ENCODE data around the gene CCDC127.
A peak's percentile ranks its signal among the peaks of the same experiment; 100 is the strongest.
"Not testable (repeated sequence)": the region's sequence is repeated elsewhere in the genome, so short reads cannot be mapped to it uniquely, and the experiment has no call there.

CCDC127 gene, protein sequence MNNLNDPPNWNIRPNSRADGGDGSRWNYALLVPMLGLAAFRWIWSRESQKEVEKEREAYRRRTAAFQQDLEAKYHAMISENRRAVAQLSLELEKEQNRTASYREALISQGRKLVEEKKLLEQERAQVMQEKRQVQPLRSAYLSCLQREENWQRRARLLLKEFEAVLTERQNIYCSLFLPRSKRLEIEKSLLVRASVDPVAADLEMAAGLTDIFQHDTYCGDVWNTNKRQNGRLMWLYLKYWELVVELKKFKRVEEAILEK

GRCh38 chr5:217494-218456 lies at the start of gene CCDC127, which contains the start of gene SDHA:
Gene CCDC127 (minus strand): TSS chr5:218153. CDS start chr5:216849, 1,304 bp downstream.
Gene SDHA (plus strand): TSS chr5:218320. CDS start chr5:218356, 36 bp downstream.
- DNase-seq, result peak; percentile 99

DNA sequence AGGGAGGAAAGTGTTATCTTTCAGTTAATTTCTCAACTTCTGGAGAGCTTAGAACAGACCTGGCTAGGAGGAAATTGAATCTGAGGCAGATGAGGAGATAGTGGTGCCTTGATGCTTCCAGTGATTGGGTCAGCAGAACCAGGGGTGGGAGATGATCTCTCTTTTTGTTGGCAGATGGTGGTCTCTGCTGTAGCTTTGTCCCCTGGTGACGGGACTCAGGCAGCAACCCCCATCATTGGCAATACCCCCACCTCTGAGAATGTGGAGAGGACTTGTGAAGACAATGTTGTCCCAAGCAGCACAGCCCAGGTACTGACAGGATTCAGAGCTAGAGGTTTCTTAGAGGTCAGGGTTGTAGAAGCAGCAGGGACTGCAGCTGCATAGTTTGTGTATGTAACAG lies 49.8 kb upstream of the CCDC127 start:
- no peak for DNase-seq

DNA sequence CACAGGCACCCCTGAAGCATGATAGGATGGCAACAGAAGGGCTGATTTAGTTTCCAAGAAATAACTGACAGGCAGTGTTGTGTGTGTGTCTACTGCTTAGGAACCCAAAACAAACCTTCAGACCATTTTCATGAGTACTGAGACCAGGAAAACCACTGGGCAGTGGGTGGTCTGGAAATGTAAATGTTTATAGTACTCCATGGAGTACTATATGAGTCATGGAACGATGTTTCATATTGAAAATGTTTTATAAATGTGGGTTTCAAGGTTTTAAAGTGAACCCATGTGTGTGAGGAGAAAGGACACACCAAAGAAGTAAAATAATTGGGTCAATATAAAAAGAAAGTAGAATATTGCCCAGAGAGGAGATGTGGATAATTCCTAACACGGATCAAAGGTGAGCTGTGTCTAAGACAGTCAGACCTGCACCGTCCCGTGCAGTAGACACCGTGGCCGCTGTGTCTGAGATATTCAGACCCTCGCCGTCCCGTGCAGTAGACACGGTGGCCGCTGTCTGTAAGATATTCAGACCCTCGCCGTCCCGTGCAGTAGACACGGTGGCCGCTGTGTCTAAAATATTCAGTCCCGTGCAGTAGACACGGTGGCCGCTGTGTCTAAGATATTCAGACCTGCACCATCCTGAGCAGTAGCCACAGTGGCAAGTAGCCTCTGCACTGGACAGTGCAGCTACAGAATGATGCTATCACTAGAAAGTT lies 48.5 kb upstream of the CCDC127 start:
- DNase-seq, result not testable (repeated sequence)

DNA sequence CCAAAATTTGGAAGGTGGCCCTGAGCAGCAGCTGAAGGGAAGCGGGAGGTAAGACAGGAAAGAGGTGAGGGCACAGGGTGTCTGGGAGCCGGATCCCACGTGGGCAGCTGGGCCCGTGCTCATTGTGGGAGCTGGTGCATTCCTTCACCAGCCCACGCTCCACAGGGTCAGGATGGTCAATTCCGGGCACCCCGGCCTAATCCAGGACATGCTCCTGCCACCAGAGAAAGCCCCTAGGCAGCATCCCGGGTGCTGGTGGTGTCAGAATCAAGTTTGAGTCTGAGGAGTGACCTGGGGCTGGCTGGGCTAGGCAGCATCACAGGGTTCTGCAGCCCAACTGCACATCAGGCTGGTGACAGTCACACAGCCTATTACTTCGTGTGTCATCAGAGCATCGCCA lies 46.4 kb upstream of the CCDC127 start:
- DNase-seq, result no peak

DNA sequence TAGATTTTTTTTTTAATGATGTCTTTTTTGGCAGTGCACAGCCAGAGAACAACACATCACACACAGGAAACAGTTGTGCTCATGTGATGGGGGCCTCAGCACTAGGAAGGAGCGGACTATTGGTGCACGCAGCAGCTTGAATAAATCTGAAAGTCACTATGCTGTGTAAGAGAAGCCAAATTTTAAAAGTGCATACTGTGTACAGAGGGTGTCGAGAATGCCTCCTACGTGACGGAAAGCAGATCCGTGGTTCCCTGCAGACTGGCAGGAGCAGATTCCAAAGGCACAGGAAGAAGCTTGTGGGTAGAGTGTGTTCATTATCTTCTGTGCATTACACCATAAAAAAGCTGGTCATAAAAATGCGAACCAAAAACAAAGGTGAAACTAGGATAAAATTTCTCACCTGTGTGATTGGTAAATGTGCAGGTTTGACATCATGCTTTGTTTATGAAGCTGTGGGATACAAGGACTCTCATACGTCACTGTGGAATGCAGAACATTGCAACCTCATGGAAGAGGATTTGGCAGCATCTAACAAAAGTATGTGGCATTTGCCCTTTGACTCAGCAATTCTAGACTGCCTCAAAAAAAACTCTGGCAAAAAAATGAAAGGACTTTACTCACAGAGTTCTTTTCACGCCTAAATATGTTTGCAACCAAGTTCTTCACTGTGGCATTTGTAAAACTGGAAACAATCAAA lies 45.5 kb upstream of the CCDC127 start:
- DNase-seq, result peak; percentile 9

DNA sequence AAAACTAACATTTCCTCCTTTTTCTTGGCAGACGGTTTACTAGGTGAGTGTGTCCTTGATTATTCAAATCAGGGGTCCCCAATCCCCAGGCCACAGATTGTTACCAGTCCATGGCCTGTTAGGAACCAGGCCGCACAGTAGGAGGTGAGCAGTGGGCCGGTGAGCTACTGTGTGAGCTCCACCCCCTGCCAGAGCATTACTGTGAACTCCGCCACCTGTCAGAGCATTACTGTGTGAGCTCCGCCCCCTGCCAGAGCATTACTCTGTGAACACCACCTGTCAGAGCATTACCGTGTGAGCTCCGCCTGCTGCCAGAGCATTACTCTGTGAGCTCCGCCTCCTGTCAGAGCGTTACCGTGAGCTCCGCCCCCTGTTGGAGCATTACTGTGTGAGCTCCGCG lies 39.2 kb upstream of the CCDC127 start:
- DNase-seq, result no peak

GRCh38 chr5:256347-256746 lies 38.4 kb upstream of the CCDC127 start:
- DNase-seq, result not testable (repeated sequence)

GRCh38 chr5:255116-255515 lies 37.2 kb upstream of the CCDC127 start:
- DNase-seq, result not testable (repeated sequence)

DNA sequence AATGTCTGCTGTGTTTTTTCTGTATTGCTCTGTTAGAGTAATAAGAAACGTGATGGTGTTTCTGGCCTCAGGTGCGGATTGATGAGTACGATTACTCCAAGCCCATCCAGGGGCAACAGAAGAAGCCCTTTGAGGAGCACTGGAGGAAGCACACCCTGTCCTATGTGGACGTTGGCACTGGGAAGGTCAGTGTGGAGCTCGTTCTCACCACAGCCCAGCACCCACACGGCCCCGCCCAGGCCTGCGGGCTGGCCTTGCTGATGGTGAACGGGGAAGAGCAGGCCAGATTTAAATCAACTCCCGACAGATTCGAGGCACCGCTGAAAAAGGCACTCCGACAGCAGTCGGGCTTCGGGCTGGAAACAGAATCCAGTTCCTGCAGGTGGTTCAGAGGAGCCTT lies 36.4 kb upstream of the CCDC127 start:
- DNase-seq, result not testable (repeated sequence)

DNA sequence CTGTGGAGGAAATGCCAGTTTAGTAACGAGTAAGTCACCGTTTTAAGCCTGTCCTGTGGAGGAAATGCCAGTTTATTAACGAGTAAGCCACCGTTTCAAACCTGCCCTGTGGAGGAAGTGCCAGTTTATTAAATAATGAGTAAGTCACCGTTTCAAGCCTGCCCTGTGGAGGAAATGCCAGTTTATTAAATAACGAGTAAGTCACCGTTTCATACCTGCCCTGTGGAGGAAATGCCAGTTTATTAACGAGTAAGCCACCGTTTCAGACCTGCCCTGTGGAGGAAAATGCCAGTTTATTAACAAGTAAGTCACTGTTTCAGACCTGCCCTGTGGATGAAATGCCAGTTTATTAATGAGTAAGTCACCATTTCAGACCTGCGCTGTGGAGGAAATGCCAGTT lies 34.6 kb upstream of the CCDC127 start:
- no peak for DNase-seq

DNA sequence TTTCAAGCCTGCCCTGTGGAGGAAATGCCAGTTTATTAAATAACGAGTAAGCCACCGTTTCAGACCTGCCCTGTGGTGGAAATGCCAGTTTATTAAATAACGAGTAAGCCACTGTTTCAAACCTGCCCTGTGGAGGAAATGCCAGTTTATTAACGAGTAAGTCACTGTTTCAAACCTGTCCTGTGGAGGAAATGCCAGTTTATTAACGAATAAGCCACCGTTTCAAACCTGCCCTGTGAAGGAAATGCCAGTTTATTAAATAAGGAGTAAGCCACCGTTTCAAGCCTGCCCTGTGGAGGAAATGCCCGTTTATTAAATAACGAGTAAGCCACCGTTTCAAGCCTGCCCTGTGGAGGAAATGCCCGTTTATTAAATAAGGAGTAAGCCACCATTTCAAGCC lies 34.0 kb upstream of the CCDC127 start:
- DNase-seq, result not testable (repeated sequence)

- DNase-seq, result not testable (repeated sequence)
Observed at GRCh38 chr5:251538-251937, 33.6 kb upstream of the CCDC127 start.

DNA sequence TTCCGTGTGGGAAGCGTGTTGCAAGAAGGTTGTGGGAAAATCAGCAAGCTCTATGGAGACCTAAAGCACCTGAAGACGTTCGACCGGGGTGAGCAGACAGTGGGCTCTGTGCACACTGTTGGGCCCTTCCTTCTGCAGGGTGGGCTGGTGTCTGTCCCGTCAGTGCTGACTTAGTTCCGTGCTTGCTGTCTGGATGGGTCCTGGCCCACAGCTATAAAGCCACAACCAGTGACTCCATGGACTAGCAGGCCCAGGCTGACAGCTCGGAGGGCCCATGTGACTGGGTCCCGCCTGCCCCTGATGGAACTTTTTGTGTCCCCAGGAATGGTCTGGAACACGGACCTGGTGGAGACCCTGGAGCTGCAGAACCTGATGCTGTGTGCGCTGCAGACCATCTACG lies 33.1 kb upstream of the CCDC127 start:
- DNase-seq, result not testable (repeated sequence)

GRCh38 chr5:250396-250795 lies 32.4 kb upstream of the CCDC127 start:
- not testable (repeated sequence) for DNase-seq

DNA sequence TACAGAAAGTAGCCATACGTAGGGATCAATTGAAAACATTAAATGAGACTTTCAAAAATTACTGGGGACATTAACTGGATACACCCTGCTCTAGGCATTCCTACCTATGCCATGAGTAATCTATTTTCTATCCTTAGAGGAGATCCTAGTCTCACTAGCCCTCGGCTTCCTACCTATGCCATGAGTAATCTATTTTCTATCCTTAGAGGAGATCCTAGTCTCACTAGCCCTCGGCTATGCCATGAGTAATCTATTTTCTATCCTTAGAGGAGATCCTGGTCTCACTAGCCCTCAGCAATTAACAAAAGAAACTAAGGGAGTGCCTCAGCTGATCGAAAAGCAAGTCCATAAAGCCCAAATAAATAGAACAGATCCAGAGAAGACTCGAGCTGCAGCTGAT lies 27.8 kb upstream of the CCDC127 start:
- DNase-seq, result not testable (repeated sequence)

DNA sequence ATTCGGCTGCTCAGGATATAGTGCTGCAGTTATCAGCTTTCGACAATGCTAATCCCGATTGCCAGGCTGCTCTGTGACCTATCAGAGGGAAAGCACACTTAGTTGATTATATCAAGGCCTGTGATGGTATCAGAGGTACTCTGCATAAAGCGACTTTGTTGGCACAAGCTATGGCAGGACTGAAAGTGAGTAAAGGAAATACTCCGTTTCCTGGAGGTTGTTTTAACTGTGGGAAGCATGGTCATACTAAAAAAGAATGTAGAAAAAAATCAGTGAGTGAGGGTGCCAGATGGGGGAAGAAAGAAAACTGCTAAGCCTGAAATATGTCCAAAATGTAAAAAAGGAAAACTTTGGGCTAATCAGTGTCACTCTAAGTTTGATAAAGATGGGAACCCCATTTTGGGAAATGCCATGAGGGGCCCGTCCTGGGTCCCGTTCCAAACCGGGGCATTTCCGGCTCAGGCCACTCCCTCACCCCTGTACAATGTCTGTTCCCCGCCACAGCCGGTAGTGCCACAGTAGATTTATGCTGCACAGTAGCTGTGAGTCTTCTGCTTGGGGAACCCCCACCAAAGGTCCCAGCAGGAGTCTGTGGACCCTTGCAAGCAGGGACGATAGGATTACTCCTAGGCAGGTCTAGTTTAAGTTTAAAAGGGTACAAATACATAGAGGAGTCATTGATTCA lies 25.9 kb upstream of the CCDC127 start:
- DNase-seq, result not testable (repeated sequence)

DNA sequence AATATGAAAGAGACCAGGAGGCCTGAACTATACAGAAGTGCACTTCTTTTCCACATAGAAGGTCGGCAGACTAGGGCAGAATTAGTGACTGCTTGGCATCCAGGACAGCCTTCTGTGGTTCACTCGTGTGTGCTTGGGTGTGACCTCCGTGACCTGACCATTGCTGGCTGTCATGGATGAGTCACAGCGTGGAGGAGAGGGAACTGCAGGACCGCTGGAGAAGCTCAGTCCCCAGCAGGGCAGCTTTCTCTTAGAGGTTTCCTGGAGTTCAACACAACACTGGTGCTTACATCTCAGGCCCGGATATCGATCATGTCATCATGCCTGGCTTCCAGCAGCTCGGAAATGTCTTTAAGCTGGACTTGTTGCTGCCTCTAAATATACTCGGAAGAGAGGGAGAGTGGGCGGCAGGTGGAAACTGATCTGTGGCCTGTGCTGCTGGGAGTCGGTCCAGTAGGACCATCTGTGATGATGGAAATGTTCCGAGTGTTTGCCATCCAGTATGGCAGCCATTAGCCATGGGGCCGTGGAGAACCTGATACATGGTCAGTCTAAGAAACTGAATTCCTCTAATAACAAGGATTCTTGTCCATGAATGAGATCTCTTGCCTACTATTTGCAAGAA lies 23.2 kb upstream of the CCDC127 start:
- DNase-seq, result not testable (repeated sequence)

DNA sequence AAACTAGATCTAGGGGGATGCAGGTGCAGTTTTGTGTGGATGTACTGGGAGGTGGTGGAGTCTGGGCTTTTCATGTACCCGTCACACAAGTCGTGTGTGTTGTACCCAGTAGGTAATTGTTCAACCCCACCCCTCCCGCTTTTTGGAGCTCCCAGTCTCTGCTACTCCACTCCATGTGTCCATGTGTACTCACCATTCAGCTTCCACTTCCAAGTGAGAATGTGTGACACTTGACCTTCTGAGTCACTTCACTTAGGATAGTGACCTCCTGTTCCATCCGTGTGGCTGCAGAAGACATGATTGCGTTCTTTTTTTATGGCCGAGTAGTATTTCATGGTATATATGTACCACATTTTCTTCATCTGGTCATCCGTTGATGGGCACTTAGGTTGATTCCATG lies 22.6 kb upstream of the CCDC127 start:
- DNase-seq, result not testable (repeated sequence)

DNA sequence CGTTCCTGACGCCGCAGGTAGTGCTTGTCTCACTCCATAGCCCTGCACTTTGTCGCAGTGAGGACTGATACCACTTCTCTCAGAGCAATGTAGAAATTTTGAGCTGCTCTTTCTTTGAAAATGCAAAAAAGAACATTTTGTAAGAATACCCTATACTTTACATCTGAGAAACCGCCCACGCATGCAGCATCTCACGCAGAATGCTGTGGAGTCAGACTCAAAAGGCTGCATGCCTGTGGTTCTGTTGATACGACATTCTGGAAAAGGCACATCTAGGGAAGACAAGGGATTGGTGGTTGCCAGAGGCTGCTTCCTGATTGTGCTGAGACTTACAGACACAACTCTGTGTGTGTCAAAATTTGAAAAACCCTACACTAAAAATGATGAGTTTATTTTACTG lies 20.0 kb upstream of the CCDC127 start:
- not testable (repeated sequence) for DNase-seq

GRCh38 chr5:235527-235926 lies 17.6 kb upstream of the CCDC127 start:
- DNase-seq, result not testable (repeated sequence)

DNA sequence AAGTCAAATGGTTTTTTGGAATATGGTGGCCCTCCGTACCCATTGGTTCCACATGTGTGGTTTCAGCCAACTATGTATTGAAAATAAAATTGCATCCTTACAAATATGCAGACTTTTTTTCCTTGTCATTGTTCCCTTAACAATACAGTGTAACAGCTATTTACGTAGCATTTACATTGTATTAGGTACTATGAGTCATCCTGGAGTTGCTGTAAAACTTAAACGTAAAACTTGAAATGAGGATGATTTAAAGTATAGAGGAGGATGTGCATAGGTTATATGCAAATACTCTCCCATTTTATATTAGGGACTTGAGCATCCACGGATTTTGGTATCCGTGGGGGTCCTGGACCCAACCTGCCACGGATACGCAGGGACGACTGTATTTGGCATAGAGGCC lies 16.5 kb upstream of the CCDC127 start:
- no peak for DNase-seq
